ENCODE results near the gene MVP.
"Not testable (repeated sequence)": the region's sequence is repeated elsewhere in the genome, so short reads cannot be mapped to it uniquely, and the experiment has no call there.

MVP gene

GRCh38 chr16:29862884-29863668 lies 42.8 kb downstream of the MVP start, which contains the start of gene CDIPT:
Gene CDIPT, minus strand, starts transcription at chr16:29863226. Its CDS starts 369 bp downstream, at chr16:29862857.
- DNase-seq (ENCODE audit: low spot score) = peak; percentile 95
- peak; percentile 86 for TF ChIP-seq CTCF (IDR thresholded peaks at IDR 0.05; ENCODE audit: extremely low read depth, insufficient read depth, missing control alignments)
- in situ Hi-C loops (cut with MboI; ENCODE audit: low pct_unique_long_range_greater_than_20kb, low sequenced_read_pairs, unreplicated experiment) = no loop called here

DNA sequence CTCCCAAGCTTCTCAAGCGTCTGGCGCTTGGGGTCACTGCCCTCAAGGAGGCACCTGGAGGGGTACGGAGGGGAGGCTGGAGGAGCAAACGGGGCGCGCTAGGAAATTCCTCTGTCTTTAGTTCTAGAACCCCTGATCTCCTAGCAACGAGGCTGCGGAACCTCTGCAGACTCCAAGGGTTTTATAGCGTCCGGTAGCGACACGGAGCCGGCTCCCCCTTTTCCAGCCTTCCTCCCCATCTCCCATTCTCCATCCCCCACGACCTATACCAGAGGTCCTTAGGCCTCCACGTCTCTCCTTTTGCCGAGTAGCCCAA lies 43.4 kb downstream of the MVP start:
- DNase-seq (ENCODE audit: low spot score) = no peak
- in situ Hi-C loops (cut with MboI; ENCODE audit: low pct_unique_long_range_greater_than_20kb, low sequenced_read_pairs, unreplicated experiment) = no loop called here
- TF ChIP-seq CTCF (IDR thresholded peaks at IDR 0.05; ENCODE audit: extremely low read depth, insufficient read depth, missing control alignments) = no peak

DNA sequence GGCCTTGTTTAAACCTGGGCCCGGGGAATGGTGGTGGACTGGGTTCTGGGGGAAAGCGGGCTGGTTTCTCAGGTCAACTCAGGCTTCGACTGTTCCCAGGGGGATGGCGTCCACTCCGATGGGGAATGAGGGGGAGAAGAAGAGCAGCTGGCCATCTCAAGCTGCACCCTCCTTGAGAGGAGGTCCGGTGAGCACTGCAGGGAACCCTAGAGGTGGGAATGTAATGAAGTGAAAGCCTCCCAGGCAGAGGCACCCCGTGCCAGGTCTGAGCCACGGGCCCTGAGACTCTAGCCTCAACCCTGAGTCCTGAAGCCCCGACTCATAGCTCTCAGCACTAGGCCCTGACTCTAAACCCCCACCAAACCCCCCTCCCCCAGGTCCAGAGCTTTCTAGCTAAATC lies 43.9 kb downstream of the MVP start:
- TF ChIP-seq CTCF (IDR thresholded peaks at IDR 0.05; ENCODE audit: extremely low read depth, insufficient read depth, missing control alignments) = no peak
- no peak for DNase-seq (ENCODE audit: low spot score)
- in situ Hi-C loops (cut with MboI; ENCODE audit: low pct_unique_long_range_greater_than_20kb, low sequenced_read_pairs, unreplicated experiment) = no loop called here

DNA sequence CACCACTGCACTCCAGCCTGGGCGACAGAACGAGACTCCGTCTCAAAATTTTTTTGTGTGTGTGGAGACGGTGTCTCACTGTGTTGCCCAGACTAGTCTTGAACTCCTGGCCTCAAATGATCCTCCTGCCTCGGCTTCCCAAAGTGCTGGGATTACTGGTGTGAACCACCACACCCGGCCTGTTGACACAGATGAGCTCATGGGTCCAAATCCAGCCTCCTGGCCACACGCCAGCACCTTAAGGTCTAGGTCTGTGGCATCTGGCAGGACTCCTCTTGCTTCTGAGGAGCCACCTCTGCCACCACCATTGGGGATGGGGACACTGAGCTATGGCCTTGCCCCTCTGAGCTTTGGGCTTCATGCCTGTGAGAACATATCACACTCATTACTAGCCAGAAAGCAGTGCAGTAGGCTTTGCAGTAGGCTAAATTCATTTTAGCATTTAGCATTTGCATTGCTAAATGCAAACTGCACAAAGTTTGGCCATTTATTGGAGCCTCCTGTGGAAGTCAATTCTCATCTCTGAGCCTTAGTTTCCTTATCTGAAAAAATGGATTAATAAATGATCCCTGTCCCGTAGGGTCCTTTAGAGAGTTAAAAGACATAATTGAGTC lies 48.2 kb downstream of the MVP start:
- no peak for TF ChIP-seq CTCF (IDR thresholded peaks at IDR 0.05; ENCODE audit: extremely low read depth, insufficient read depth, missing control alignments)
- no peak for DNase-seq (ENCODE audit: low spot score)
- in situ Hi-C loops (cut with MboI; ENCODE audit: low pct_unique_long_range_greater_than_20kb, low sequenced_read_pairs, unreplicated experiment) = no loop called here

DNA sequence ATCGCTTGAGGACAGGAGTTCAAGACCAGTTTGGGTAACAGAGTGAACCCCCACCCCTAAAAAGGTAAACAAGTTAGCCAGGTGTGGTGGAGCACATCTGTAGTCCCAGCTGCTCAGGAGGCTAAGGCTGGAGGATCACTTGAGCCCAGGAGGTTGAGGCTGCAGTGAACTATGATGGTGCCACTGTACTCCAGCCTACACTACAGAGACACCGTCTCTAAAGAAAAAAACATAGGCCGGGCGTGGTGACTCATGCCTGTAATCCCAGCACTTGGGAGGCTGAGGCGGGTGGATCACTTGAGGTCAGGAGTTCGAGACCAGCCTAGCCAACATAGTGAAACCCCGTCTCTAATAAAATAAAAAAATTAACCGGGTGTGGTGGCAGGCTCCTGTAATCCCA lies 48.8 kb downstream of the MVP start:
- DNase-seq (ENCODE audit: low spot score); in situ Hi-C loops (cut with MboI; ENCODE audit: low pct_unique_long_range_greater_than_20kb, low sequenced_read_pairs, unreplicated experiment): not testable (repeated sequence)

GRCh38 chr16:29871822-29872546 lies 51.7 kb downstream of the MVP start:
- no peak for DNase-seq (ENCODE audit: low spot score)
- TF ChIP-seq CTCF (IDR thresholded peaks at IDR 0.05; ENCODE audit: extremely low read depth, insufficient read depth, missing control alignments) = no peak
- in situ Hi-C loops (cut with MboI; ENCODE audit: low pct_unique_long_range_greater_than_20kb, low sequenced_read_pairs, unreplicated experiment) = no loop called here

GRCh38 chr16:29873319-29873718 lies 53.1 kb downstream of the MVP start:
- no peak for TF ChIP-seq CTCF (IDR thresholded peaks at IDR 0.05; ENCODE audit: extremely low read depth, insufficient read depth, missing control alignments)
- no peak for DNase-seq (ENCODE audit: low spot score)
- in situ Hi-C loops (cut with MboI; ENCODE audit: low pct_unique_long_range_greater_than_20kb, low sequenced_read_pairs, unreplicated experiment) = no loop called here
